HCT116 (cell line): ENCODE results near the gene NHSL2. TPM values are rescaled to one million over a fixed set of nuclear protein-coding genes. Genes with fewer than 3 reads are reported as not detected.

Source experiments
- ATAC-seq: fragments of 200-7000 bp; cut with Tn5 transposase; 2 replicates; pipeline ENCODE4 v1.9.1; 2020; ENCODE audit warnings: mild to moderate bottlenecking, moderate library complexity
- BruUV-seq: library from RNA; stranded (reverse); fragments of 400-500 nt; replicated peaks from 2 replicates; lab custom pipeline; 2021; lab: Mats Ljungman, UMichigan
- CTCF ChIA-PET: fragments of 300-600 bp; sonication (Branson Sonifier 250); formaldehyde crosslinking; loops from one replicate; lab custom pipeline; 2021; ENCODE audit warnings: antibody characterized with exemption; lab: Charles Lee
- POLR2A ChIA-PET: fragments of 300-600, 350-600 bp; sonication (Branson Sonifier 250); formaldehyde crosslinking; loops from one replicate; lab custom pipeline; 2021; ENCODE audit warnings: antibody characterized with exemption; lab: Charles Lee
- RAD21 ChIA-PET, 2 experiments: fragments of 300-600 bp; sonication (Branson Sonifier 250); formaldehyde crosslinking; loops; one replicate each; lab custom pipeline; 2023; ENCODE audit warnings: low total read pairs in 2 of 2; ENCODE audit not compliant: uncharacterized antibody in 2 of 2, unreplicated experiment in 2 of 2, low non-redundant PET in 1 of 2; lab: Charles Lee
- DNase-seq: peaks from one replicate; pipeline ENCODE4 v3.0.0-alpha.2; 2010; ENCODE audit warnings: low read depth, low spot score
- H2AFZ ChIP-seq: fragments of 200-600 bp; shearing (Covaris generic), sonication (generic); 2 replicates; pipeline ENCODE4 v1.6.1; 2017; ENCODE audit warnings: low read depth, mixed run types, mixed read lengths, antibody characterized with exemption, low read length; ENCODE audit not compliant: poor library complexity, severe bottlenecking
- H3K27ac ChIP-seq: 2 replicates; pipeline ENCODE4 v1.5.1; 2012; ENCODE audit warnings: low read depth, low read length
- H3K27me3 ChIP-seq: fragments of 200-600 bp; sonication (generic); 2 replicates; pipeline ENCODE4 v1.6.1; 2016; ENCODE audit warnings: mixed run types, low read length, mixed read lengths; ENCODE audit not compliant: insufficient read depth
- H3K36me3 ChIP-seq, 2 experiments: fragments of 200-500 bp in 1 of 2; fragments of 200-600 bp in 1 of 2; sonication (Bioruptor generic) in 1 of 2; sonication (generic) in 1 of 2; 2 replicates each; pipeline versions ENCODE4 v1.5.1 to v1.6.1; 2014 to 2016; ENCODE audit warnings: low read length in 2 of 2, inconsistent platforms in 1 of 2, mixed read lengths in 1 of 2, mixed run types in 1 of 2; ENCODE audit not compliant: insufficient read depth in 2 of 2, control insufficient read depth in 1 of 2
- H3K4me1 ChIP-seq, 2 experiments: fragments of 200-600 bp in 1 of 2; sonication (generic) in 1 of 2; 2 replicates each; pipeline versions ENCODE4 v1.5.1 to v1.6.1; 2012 to 2017; ENCODE audit warnings: low read length in 2 of 2, inconsistent platforms in 1 of 2, mild to moderate bottlenecking in 1 of 2, mixed read lengths in 1 of 2, mixed run types in 1 of 2, moderate library complexity in 1 of 2; ENCODE audit not compliant: insufficient read depth in 2 of 2, control insufficient read depth in 1 of 2
- H3K4me2 ChIP-seq: fragments of 200-600 bp; sonication (generic); 2 replicates; pipeline ENCODE4 v1.6.1; 2017; ENCODE audit warnings: mixed run types, low read length, mixed read lengths
- H3K4me3 ChIP-seq, 2 experiments: fragments of 200-600 bp in 1 of 2; sonication (generic) in 1 of 2; replicated peaks in 1 of 2; 2 replicates each; pipeline ENCODE4 v1.5.1; 2011 to 2016; ENCODE audit warnings: low read length in 2 of 2, control low read depth in 1 of 2, low read depth in 1 of 2, mild to moderate bottlenecking in 1 of 2, mixed read lengths in 1 of 2, mixed run types in 1 of 2
- H3K79me2 ChIP-seq: fragments of 200-600 bp; sonication (generic); 2 replicates; pipeline ENCODE4 v1.6.1; 2017; ENCODE audit warnings: mild to moderate bottlenecking, mixed run types, low read length, moderate library complexity, mixed read lengths; ENCODE audit not compliant: insufficient read depth
- H3K9ac ChIP-seq: fragments of 200-600 bp; sonication (generic); 2 replicates; pipeline ENCODE4 v1.6.1; 2016; ENCODE audit warnings: low read length, mixed read lengths
- H3K9me2 ChIP-seq: fragments of 200-600 bp; sonication (generic), shearing (Covaris generic); 2 replicates; pipeline ENCODE4 v1.6.1; 2017; ENCODE audit warnings: mixed run types, mild to moderate bottlenecking, moderate library complexity; ENCODE audit not compliant: insufficient read depth
- H3K9me3 ChIP-seq, 2 experiments: fragments of 200-500 bp in 1 of 2; fragments of 200-600 bp in 1 of 2; sonication (Bioruptor generic) in 1 of 2; sonication (generic) in 1 of 2; 2 replicates each; pipeline ENCODE4 v1.6.1; 2014 to 2017; ENCODE audit warnings: low read length in 2 of 2, mixed read lengths in 2 of 2, inconsistent platforms in 1 of 2, low read depth in 1 of 2, mild to moderate bottlenecking in 1 of 2, mixed run types in 1 of 2, moderate library complexity in 1 of 2; ENCODE audit not compliant: control insufficient read depth in 1 of 2, insufficient read depth in 1 of 2
- H4K20me1 ChIP-seq: fragments of 200-600 bp; sonication (generic), shearing (Covaris generic); 2 replicates; pipeline ENCODE4 v1.6.1; 2017; ENCODE audit warnings: mixed run types, mild to moderate bottlenecking, moderate library complexity; ENCODE audit not compliant: insufficient read depth
- CBX3 ChIP-seq: IDR thresholded peaks from 2 replicates; pipeline ENCODE4 v1.6.1; 2012; ENCODE audit warnings: low read depth
- EZH2phosphoT487 ChIP-seq: fragments of 200-600 bp; IDR thresholded peaks from 2 replicates; pipeline ENCODE4 v1.6.1; 2018; ENCODE audit warnings: antibody characterized with exemption, borderline replicate concordance
- JUND ChIP-seq: IDR thresholded peaks from 2 replicates; pipeline ENCODE4 v1.6.1; 2012
- POLR2AphosphoS5 ChIP-seq: IDR thresholded peaks from 2 replicates; pipeline ENCODE4 v1.6.1; 2011; ENCODE audit warnings: mild to moderate bottlenecking, low read depth, low read length, moderate library complexity
- TCF7L2 ChIP-seq: IDR thresholded peaks from 2 replicates; pipeline ENCODE4 v1.7.0; 2011; ENCODE audit warnings: borderline replicate concordance, inconsistent platforms; ENCODE audit not compliant: insufficient read depth, insufficient read length; ENCODE audit errors: extremely low read depth
- intact Hi-C: fragments of 100-400 bp; cut with micrococcal nuclease; formaldehyde crosslinking; loops from 2 replicates; pipeline ENCODE4 v1.10.0; 2022
- total RNA-seq: library from RNA; stranded (reverse); gene quantifications from one replicate; pipeline ENCODE4 v1.2.1, GENCODE V29; 2021; ENCODE audit not compliant: unreplicated experiment

NHSL2 gene
- total RNA-seq, 1 experiment from 2014 or later = 0.22 TPM

DNA sequence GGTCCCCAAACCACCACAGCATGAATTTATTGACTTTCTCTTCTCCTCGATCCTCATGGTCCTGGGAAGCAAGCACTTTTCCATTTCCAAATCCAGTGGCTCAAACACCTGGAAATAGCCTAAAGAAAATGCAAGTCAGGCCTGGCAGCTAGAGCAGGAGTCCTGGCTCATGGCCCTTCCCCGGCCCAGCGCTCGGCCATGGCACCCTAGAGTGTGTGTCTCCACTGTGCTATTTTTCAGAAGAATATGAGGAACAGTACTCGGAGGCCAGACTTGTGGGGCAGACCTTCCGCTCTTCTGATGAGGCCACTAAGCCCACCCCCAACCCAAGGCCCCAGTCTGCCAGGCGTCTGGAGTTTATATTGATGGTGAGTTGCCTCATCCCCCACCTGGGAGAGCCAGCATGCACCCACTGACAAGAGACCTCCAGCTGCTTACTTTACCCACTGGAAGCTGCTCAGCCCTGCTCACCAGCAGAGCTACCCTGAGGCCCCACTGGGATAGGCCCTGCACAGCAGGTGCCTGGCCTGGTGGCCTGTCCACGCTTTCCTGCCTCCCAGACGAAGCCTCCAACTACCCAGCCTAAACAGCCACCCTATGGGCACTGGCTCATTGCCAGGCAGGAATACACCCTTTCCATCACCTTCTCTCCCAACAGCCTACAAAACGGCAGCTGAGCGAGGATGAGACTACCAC, 223.4 kb downstream of the NHSL2 start:
- Histone ChIP-seq H3K9me2 (no peaks in the 10 kb centered on the region), H3K79me2 (no peaks in the 10 kb centered on the region), H3K9me3 (no peaks in the 10 kb centered on the region), H3K4me2 (no peak overlapping the region), H2AFZ (no peak overlapping the region), H4K20me1 (no peaks in the 10 kb centered on the region), H3K36me3 (no peaks in the 10 kb centered on the region), H3K4me3 (no peak overlapping the region), H3K27me3 (no peaks in the 10 kb centered on the region), H3K4me1 (peaks cover 4 to 11% of the 10 kb centered on the region in 2 experiments; a peak in 3 of 4 replicates), H3K9ac (no peak overlapping the region), H3K27ac (no peak overlapping the region)
- TF ChIP-seq TCF7L2 (no peak), JUND (no peak), POLR2AphosphoS5 (no peak)
- intact Hi-C loops = no loop called here
- BruUV-seq = no TSS peak
- DNase-seq (no peak), ATAC-seq (no peak)
- RAD21 ChIA-PET = no interaction called here
- CTCF ChIA-PET = no interaction called here
- POLR2A ChIA-PET = no interaction called here

DNA sequence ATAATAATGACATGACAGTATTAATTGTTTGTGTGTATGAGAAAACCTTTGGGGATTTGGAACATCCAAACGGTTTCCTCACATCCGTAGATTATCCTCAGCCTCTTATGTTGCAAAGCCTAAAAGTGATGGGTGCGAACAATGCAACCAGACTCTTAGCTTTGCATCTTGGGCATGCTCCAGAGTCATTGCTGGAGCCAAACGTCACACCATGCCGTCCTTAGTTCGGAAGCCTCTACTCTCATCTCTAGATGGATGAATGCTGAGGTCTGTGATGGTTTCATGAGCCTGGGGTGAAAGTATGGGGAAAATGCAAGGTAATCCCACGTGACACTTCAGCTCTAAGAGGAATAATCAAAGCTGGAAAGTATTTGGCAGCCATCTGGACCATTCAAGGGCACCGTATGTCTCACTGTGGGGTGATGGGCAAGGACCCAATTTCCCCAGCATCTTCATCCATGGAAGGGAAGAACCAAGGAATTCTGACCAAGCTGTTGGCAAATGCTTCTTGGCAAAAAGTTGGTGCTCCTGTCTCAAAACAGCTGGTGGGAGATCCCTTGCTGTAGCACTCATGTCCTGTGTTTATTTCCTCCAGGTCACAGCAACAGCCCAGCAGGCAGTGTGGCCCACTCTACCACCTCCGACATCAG, 227.3 kb downstream of the NHSL2 start:
- Histone ChIP-seq H3K4me3 (no peak overlapping the region), H2AFZ (no peak overlapping the region), H4K20me1 (no peaks in the 10 kb centered on the region), H3K9me2 (no peaks in the 10 kb centered on the region), H3K4me1 (no peaks in the 10 kb centered on the region), H3K79me2 (no peaks in the 10 kb centered on the region), H3K36me3 (no peaks in the 10 kb centered on the region), H3K27me3 (no peaks in the 10 kb centered on the region), H3K4me2 (no peak overlapping the region), H3K9me3 (no peaks in the 10 kb centered on the region), H3K9ac (no peak overlapping the region), H3K27ac (no peak overlapping the region)
- no TSS peak for BruUV-seq
- intact Hi-C loops = no loop called here
- CTCF ChIA-PET = no interaction called here
- POLR2A ChIA-PET = no interaction called here
- TF ChIP-seq CBX3 (no peak), EZH2phosphoT487 (no peak)
- RAD21 ChIA-PET = no interaction called here
- DNase-seq (no peak), ATAC-seq (no peak)
